GM21737 (cell line): ENCODE measurements around the gene TSPEAR.

Experiments
- ATAC-seq: cut with Tn5 transposase; IDR thresholded peaks from one replicate; pipeline ENCODE4 v1.9.1; 2021; ENCODE audit warnings: mild to moderate bottlenecking, moderate library complexity; ENCODE audit not compliant: unreplicated experiment

TSPEAR gene

GRCh38 chr21:44741921-44742320 is 30.5 kb upstream of the TSPEAR start:
- no peak for ATAC-seq

GRCh38 chr21:44740742-44741141 is 29.4 kb upstream of the TSPEAR start:
- ATAC-seq, result no peak

DNA sequence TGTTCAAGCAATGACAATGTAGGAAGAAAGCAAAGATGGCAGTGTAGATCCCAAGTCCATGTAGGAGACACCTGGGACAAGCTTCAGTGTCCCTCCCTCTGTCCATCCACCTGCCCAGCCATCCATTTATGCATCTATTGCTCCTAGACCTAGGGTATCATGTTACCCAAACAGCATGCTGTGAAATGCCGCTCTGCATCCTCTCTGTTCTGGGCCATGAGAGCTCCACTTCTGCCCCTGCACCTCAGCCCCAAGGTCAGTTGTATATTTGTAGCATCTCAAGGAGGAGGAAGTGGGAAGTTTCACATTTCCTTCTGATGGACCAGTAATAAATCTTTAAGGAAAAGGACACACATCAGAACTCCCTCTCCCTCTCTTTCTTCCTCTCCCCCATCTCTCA is 27.9 kb upstream of the TSPEAR start:
- no peak for ATAC-seq

DNA sequence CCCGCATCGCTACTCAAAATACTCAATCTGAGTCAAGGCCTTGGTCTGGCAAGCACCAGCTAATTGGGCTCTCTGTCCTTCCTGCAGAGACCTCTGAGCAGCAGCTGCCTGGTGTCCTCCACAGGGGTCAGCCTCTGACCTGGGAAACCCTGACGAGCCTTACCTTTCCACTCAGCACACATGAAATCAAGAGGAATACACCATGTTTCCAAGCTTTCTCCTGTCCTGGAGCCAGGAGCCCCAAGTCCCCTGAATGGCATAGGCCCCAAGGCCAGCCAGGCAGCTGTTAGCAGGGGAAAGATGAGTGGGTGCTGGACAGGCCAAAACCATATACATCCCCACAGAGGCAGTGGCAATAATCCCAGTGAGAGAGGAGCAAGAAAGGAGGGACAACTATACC is 27.2 kb upstream of the TSPEAR start:
- no peak for ATAC-seq

GRCh38 chr21:44737706-44738354 is 26.5 kb upstream of the TSPEAR start:
- no peak for ATAC-seq

DNA sequence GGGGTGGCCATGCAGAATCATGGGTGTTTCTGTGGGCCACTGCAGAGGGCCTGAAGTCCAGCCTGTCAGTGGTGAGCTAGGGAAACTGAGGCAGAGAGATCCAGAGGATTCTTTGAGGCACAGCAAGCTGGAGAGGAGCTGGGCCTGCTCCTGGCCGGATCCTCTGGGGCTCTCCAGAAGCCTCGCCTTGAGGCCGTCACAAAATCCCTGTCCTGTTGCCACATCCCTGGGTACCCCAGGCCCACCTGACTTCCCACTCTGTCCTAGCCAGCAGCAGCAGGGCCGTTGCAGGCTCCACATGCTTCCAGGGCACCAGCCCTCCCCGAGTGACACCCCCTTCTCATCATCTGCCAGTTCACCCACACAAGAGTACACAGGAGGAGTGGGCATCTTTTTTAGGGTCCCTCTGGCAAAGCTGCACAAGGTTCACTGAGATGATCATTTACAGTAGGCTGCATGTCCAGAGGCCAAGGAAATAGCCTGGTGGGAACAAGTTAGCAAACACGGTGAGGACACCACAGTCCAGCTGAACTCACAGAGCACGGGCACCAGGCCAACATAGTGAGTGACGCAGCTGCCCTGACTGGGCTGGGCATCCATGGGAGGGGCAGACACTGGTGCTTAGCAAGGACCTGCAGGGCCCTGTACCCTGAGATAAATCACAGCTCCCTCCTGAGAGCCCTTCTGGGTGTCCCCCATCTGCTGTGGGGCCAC is 25.1 kb upstream of the TSPEAR start:
- no peak for ATAC-seq

GRCh38 chr21:44735821-44736220 is 24.4 kb upstream of the TSPEAR start:
- no peak for ATAC-seq

- ATAC-seq, result no peak
Measured at GRCh38 chr21:44734841-44735240, 23.5 kb upstream of the TSPEAR start.

DNA sequence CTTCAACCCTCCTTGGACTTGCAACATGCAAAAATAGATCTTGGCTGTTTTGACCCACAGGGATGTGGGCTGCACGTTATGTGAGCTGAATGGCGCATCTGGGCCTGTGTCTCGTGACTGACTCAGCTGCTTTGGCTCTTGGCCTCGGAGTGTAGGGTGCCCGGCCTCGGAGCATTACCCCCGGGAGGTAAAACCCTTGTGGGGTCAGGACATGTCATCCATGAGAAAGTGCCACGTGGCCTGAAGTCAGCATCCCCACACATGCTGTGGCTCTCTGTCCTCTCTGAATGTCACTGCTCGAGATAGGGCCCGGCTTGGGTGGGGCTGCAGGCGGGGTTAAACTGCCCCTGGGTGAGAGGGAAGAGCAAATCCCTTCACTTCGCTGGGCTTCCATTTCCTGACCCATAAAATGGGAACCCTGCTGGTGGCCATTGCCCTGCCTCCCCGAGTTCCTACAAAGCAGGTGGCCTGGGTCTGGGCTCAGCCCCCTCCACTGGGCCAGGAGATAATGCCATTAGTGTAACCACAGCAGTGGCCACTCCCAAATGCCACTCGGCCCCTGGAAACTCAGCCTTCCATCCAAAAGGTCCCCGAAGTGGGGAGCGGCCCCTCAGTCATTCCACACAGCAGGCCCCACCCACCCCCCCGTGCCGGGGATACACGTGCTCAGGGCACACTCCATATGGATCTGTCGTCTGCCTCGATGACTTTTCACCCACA is 22.8 kb upstream of the TSPEAR start:
- no peak for ATAC-seq

DNA sequence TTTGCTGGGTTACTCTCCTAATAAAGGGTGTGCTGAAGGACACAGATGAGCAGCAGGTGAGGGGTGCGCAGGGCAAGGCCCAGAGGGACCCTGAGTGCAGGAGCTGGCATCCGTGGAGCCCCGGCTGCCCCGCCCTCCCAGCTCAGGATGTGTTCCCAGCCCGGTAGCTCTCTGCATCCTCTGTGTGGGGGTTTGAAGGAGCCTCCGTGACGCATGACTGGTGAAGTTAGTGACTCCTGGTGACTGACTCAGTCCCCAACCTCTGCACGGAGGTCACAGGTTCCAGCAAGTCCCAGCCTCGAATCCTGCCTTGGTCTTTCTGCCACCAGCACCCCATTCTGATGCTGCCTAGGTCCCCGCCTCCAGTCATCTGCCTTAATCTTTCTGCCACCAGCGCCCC is 21.6 kb upstream of the TSPEAR start:
- no peak for ATAC-seq

GRCh38 chr21:44732263-44732662 is 20.9 kb upstream of the TSPEAR start:
- ATAC-seq, result no peak

GRCh38 chr21:44730951-44731579 is 19.7 kb upstream of the TSPEAR start:
- ATAC-seq, result no peak

- no peak for ATAC-seq
Measured at GRCh38 chr21:44730028-44730395, 18.6 kb upstream of the TSPEAR start.

- no peak for ATAC-seq
Measured at GRCh38 chr21:44729336-44730027, 18.1 kb upstream of the TSPEAR start.

GRCh38 chr21:44728716-44729115 is 17.3 kb upstream of the TSPEAR start:
- ATAC-seq, result no peak

DNA sequence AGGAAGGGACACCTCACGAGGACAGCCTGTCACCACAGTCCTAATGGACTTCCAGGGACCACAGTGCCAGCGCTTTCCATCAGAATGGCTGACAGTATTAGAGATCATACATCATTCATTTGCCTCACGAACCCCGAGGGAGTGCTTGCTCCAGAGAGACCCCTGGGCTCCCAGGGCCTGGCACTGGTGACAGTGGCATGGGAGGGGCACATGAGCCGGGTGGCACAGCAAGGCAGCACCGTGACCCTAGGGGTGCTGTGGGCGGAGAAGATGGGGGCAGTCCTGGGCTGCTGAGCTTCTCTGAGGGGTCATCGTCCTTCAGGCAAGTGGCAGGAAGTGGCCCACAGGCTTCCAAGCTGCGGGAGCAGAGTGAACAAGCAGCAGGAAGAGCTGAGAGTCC is 16.4 kb upstream of the TSPEAR start:
- no peak for ATAC-seq

DNA sequence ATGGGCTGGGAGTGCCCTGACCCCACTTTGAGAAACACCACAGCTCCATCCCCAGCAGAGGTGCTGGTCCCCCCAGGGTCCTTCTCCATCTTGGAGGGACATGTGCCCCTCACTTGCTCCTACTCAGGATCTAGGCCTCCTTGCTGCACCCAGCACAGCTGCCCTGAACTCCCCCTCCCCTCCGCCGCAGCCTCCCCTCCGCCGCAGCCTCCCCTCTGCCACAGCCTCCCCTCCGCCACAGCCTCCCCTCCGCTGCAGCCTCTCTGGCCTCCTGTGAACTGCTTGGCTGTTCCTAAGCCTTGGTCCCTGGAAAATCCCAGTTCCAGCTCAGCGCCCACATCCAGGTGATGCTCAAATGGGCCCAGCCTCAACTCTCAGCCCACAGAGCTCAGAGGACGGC is 15.9 kb upstream of the TSPEAR start:
- ATAC-seq, result no peak

GRCh38 chr21:44726826-44727225 is 15.5 kb upstream of the TSPEAR start:
- no peak for ATAC-seq

DNA sequence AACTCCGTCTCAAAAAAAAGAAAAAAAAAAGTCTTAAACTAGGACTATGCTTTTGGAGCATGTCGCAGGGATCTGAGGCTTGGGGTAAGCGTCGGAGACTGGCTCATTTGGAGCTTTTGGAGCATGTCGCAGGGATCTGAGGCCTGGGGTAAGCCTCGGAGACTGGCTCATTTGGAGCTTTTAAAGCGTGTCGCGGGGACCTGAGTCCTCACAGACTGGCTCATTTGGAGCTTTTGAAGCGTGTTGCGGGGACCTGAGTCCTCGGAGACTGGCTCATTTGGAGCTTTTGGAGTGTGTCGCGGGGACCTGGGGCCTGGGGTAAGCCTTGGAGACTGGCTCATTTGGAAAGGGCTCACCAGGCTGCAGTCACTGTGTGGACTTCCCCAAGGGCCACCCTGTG is 13.6 kb upstream of the TSPEAR start:
- no peak for ATAC-seq

DNA sequence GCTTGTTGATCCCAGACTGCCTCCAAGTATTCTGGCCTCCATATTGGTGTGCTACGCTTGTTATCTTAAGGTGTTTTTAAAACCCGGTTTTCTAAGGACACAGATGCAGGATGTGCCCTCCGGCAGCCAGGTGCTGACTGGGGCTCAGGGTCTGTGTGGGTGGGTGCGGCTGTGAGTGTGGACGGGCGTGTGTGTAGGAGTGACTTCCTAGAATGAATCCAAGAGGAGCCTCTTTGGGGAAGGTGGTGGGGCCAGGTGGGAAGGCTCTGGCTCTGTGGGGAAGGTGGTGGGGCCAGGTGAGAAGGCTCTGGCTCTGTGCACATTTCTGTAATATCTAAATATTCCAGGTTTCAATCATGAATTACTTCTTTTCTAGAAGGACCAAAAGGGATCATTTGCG is 12.8 kb upstream of the TSPEAR start:
- ATAC-seq, result no peak
